HepG2 (cell line): ENCODE measurements around the gene RASAL1. TPM values are rescaled to one million over a fixed set of nuclear protein-coding genes. Genes with fewer than 3 reads are reported as not detected.

Experiments
- FOXJ3 ChIP-seq: sonication (generic); formaldehyde crosslinking; IDR thresholded peaks from 2 replicates; pipeline ENCODE4 v1.4.0; 2020; ENCODE audit warnings: missing genetic modification reagents, mild to moderate bottlenecking, borderline replicate concordance
- HNRNPK ChIP-seq: fragments of 200-400 bp; formaldehyde crosslinking; IDR thresholded peaks from 2 replicates; pipeline ENCODE4 v1.6.1; 2018; ENCODE audit warnings: low read length, low read depth, moderate library complexity, mild to moderate bottlenecking; ENCODE audit not compliant: poor library complexity, severe bottlenecking
- KDM1A ChIP-seq: IDR thresholded peaks from 2 replicates; pipeline ENCODE4 v1.6.1; 2016; ENCODE audit warnings: missing compliant biosample characterization
- MIER3 ChIP-seq: IDR thresholded peaks from 2 replicates; pipeline ENCODE4 v1.6.1; 2016; ENCODE audit warnings: missing compliant biosample characterization, borderline replicate concordance
- SKIL ChIP-seq: sonication (generic); formaldehyde crosslinking; IDR thresholded peaks from 2 replicates; pipeline ENCODE4 v1.8.0; 2022; ENCODE audit warnings: missing genetic modification reagents, mild to moderate bottlenecking, moderate library complexity, borderline replicate concordance
- ZBTB43 ChIP-seq: sonication (generic); formaldehyde crosslinking; conservative IDR thresholded peaks from 2 replicates; pipeline ENCODE4 v1.4.0; 2020; ENCODE audit warnings: missing genetic modification reagents
- ZKSCAN8 ChIP-seq: IDR thresholded peaks from 2 replicates; pipeline ENCODE4 v1.6.1; 2016; ENCODE audit warnings: borderline replicate concordance, missing genetic modification reagents, missing compliant biosample characterization
- ZNF136 ChIP-seq: sonication (generic); formaldehyde crosslinking; IDR thresholded peaks from 2 replicates; pipeline ENCODE4 v1.8.1; 2022; ENCODE audit warnings: low read depth, mild to moderate bottlenecking, moderate library complexity, missing genetic modification reagents
- ZNF354B ChIP-seq: sonication (generic); formaldehyde crosslinking; IDR thresholded peaks from 2 replicates; pipeline ENCODE4 v1.8.0; 2022; ENCODE audit warnings: mild to moderate bottlenecking, missing genetic modification reagents
- polyA plus RNA-seq, 8 experiments: library from polyadenylated mRNA; depleted of rRNA in 3 of 8; stranded (reverse) in 7 of 8; unstranded in 1 of 8; fragments of >200 nt; fragmentation: Illumina TruSeq in 4 of 8; extraction: Trizol in 4 of 8; gene quantifications; 2 replicates each; pipeline versions ENCODE4 v1.2.1 to v1.2.3, GENCODE V29; 2011 to 2016; ENCODE audit warnings: low read depth in 4 of 8, missing spikeins in 1 of 8, mixed read lengths in 1 of 8; ENCODE audit not compliant: insufficient read depth in 1 of 8
- total RNA-seq, 5 experiments: library from RNA; depleted of rRNA; stranded (reverse); fragments of >200 nt; fragmentation: Illumina TruSeq; extraction: Trizol; gene quantifications; 2 replicates each; pipeline ENCODE4 v1.2.3, GENCODE V29; 2016; ENCODE audit warnings: low read depth in 1 of 5

Gene RASAL1
- total and polyA plus RNA-seq, 2 of the 13 experiments (the other 11 are each of a cell fraction or from before 2014, with no cell fraction given) = not detected

- no peak for TF ChIP-seq ZBTB43
- TF ChIP-seq MIER3 (CRISPR knock-in tag) = no peak
- no peak for TF ChIP-seq KDM1A (CRISPR knock-in tag)
- no peak for TF ChIP-seq FOXJ3 (CRISPR knock-in tag)
- no peak for TF ChIP-seq HNRNPK
- no peak for TF ChIP-seq ZNF136 (CRISPR knock-in tag)
- no peak for TF ChIP-seq ZKSCAN8 (CRISPR knock-in tag)
- no peak for TF ChIP-seq ZNF354B (CRISPR knock-in tag)
- no peak for TF ChIP-seq SKIL (CRISPR knock-in tag)
Observed at GRCh38 chr12:113115455-113116126, 20.0 kb downstream of the RASAL1 start (continued).
